NOMO-1 treated with DMSO at 0.1 percent for 48 hours (cell line): ENCODE results near the gene FPGS.
"Not testable (repeated sequence)": the region's sequence is repeated elsewhere in the genome, so short reads cannot be mapped to it uniquely, and the experiment has no call there.

Experiments
- DNase-seq: peaks from one replicate; lab custom pipeline; 2025; ENCODE audit not compliant: unreplicated experiment; lab: John Stamatoyannopoulos, UW

Gene FPGS

GRCh38 chr9:127833555-127833954 lies 30.9 kb downstream of the FPGS start:
- DNase-seq = peak; percentile 90

- DNase-seq = peak; percentile 85
These were observed 33.4 kb downstream of the FPGS start for GRCh38 chr9:127835991-127836516.

- DNase-seq = not testable (repeated sequence)
These were observed 33.9 kb downstream of the FPGS start for GRCh38 chr9:127836561-127836960.

GRCh38 chr9:127837346-127837745 lies 34.7 kb downstream of the FPGS start:
- DNase-seq = no peak

DNA sequence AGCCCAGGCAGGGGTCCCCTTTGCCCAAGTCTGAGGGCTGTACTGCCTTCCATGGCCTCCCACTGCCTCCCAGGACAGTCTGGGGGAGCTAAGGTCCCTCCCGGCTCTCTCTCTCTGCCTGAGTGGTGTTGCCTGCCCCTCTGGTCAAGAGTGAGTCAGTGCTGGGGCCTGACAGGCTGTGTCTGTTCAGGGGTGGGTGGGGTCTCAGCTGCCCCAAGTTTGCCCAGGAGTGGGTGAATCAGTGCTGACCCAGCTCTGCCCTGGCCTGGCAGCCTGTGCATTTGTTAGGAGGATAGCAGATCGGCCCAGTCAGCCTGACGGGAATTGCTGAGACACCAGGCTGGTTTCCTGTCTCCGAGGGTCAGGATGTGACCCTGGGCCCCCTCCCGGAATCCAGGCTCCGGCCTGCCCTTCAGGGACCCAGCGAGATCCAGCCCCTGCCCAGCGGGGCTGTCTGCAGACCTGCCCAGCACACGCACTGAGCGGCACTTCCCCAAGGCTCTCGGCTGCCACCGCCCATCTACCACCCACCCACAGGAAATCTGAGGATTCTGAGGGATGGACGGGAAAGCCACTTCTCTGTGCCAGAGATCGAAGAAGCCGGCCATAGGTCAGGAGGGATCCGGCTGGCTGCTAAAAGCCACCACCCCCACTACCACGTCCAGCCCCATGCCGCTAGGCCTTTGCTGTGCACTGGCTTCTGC lies 35.8 kb downstream of the FPGS start:
- no peak for DNase-seq

DNA sequence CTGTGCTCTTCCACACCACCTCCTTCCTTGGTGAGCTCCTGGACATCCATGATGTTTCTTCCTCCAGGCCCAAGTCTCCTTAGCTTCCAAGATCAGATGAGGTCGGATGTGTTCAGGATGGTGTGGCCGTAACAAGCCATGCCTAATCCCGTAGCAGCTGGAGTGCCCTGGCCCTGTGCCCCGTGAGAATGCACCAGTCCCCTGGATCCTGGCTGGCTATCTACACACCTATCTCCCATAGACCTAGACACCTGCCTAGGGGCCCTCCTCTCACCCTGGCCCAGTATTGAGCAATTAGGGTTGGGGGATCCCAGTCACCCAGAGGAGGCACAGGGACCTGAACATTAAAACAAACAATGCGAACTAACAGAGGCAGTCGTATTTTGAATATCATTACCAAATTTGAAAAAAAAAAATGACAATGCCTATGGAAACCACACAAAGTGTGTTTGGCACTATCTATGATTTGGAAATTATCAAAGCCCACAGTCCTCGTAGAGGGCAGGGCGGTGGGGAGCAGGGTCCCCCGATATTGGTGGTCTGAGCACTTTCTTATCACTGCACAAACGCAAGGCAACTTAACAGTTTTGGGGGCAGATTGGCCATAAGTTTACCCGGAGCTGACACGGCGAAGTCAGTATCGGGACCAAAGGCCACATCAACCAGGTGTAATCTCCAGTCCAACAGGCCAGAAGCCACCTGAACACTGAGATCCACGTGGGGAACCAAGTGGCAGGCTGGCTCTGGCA lies 38.6 kb downstream of the FPGS start:
- no peak for DNase-seq

DNA sequence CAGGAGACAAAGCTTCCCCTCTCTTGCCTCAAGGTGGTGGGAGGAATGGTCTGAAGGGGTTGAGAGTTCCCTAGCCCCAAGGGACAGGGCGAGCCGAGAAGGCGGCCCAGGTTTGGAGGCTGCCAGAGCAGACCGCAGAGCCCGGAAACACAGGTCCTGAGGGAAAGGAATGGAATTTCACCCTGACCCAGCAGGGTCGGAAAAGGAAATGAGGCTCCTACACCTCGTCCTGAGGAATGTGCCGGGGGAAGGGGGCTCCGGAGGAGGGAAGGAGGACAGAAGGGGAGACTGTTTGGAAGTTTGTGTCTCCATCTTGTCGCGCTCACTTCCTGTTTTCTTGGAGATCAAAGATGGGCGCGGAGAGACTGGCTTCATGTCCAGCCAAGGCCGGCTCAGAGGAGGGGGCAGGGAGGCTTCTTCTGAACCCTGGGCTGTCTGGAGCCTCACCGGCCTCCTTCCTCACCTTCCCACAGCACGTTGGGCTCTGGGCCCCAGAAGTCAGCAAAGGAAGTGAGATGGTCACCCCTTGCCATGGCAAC lies 42.2 kb downstream of the FPGS start:
- no peak for DNase-seq

DNA sequence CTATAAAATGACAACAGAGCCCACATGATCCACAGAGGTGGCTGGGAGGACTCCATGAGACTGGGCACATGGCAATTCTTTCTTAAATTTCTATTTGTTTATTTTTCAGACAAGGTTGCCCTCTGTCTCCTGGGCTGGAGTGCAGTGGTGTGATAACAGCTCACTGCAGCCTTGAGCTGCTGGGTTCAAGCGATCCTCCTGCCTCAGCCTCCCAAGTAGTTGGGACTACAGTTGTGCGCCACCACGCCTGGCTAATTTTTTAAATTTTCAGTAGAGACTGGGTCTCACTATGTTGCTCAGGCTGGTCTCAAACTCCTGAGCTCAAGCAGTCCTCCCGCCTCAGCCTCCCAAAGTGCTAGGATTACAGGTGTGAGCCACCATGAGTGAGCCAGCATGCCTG lies 42.9 kb downstream of the FPGS start:
- DNase-seq = not testable (repeated sequence)

GRCh38 chr9:127846443-127847177 lies 43.9 kb downstream of the FPGS start:
- DNase-seq = no peak

GRCh38 chr9:127847178-127847510 lies 44.5 kb downstream of the FPGS start:
- DNase-seq = no peak

DNA sequence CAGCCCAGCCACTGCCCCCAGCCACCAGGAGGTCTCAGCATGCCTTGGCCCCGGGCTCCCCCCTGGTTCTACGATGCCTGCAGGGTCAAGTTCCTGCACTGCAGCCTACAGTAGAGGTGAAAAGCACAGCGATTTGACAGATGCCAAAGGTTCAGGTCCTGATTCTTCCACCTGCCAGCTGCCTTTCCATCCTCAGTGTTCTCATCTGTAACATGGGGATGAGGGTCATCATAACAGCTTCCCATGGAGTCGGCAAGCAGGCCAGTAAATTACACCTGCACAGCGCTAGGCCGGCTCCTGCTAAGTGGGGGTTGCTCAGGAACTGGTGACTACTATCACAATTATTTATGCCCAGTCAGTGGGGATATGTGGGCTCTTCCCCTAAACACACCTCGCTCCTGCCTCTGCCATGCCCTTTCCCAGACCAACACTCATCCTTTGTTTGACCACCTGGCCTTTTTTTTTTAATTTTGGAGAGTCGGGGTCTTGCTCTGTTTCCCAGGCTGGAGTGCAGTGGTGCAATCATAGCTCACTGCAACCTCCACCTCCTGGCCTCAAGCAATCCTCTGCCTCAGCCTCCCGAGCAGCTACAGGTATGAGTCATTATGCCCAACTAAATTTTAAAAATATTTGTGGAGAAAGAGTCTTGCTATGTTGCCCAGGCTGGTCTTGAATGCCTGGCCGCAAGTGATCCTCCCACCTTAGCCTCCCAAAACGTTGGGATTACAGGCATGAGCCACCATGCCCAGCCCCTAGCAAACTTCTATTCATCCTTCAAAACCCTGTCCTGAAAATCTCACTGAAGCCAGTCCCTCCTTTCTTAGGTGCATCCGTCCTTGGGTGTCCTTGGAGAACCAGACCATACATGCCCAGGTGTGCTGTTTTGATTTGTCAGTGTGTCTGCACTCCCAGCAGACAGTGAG lies 45.4 kb downstream of the FPGS start:
- DNase-seq = no peak

DNA sequence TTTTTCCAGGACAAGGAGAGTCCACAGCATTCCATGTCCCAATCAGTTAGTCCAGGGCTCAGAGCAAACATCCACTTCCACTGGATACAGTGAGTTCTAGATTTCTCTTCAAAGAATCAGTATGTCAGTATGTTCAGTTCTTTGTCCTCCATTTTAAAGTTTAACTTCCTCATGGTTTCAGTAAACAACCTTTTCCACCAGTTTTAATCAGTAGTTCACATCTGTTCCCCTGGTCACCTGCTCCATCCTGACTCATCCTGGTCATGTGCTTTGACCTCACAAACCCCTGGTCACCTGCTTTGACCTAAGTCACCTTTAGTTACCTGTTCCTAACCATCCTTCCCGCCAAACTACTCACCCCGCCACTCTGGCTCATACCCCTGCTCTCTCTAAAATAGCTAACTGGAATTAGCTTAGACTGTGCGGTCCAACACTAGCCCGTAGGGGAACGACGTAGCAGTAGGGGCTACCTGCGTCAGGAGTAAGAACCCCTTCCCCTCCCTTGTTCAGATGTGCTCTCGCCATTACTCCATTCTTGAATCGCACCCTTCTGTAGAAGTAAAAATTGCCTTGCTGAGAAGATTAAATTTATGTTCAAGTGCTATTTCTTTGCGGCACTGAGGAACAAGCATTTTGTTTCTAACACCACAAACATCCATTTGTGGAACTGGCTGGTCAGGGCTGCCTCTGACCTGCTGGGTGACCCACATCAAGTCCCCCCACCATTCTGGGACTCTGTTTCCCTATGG lies 46.2 kb downstream of the FPGS start:
- DNase-seq = no peak

- no peak for DNase-seq
These were observed 47.7 kb downstream of the FPGS start for GRCh38 chr9:127850286-127850830.

GRCh38 chr9:127852829-127853228 lies 50.1 kb downstream of the FPGS start:
- DNase-seq = no peak

DNA sequence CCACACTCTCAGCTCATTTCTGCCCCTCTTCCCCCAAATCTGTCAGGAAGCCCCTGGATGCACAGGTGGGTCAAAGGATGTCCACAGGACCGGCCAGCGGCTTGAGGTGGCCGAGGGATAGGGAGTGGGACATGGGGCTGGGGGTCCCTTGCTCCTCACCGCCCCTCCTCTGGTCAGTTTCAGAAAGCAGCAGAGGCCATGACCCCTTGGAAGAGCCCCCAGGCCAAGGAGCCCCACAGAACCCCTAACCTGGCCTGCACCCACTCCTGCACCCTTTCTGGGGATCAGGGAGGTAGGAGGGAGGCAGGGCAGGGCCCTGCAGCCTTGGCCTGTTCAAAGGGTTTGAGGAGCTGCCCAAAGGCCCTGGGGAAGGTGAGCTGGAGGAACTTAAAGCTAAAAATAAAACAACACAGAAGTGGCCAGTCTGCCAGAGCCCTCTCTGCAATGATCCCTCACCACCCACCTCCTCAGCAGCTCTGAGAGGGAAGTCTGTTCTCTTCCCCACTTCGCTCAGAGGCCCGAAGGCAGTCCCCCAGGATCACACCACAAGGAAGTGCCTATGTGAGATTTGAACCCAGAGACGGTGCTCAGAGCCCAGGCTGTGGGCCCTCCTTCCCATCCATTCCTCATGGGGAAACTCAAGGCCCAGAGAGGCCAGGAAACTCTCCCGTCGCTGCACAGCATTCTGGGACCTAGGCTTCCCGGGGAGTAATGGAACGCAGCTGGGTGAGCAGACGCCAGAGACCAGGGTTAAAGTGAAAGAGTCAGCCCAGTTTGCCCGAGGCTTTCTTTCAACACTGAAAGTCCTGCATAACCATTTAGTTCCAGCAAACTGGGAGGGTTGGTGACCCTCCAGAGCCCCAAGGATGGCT lies 50.9 kb downstream of the FPGS start:
- DNase-seq = no peak

DNA sequence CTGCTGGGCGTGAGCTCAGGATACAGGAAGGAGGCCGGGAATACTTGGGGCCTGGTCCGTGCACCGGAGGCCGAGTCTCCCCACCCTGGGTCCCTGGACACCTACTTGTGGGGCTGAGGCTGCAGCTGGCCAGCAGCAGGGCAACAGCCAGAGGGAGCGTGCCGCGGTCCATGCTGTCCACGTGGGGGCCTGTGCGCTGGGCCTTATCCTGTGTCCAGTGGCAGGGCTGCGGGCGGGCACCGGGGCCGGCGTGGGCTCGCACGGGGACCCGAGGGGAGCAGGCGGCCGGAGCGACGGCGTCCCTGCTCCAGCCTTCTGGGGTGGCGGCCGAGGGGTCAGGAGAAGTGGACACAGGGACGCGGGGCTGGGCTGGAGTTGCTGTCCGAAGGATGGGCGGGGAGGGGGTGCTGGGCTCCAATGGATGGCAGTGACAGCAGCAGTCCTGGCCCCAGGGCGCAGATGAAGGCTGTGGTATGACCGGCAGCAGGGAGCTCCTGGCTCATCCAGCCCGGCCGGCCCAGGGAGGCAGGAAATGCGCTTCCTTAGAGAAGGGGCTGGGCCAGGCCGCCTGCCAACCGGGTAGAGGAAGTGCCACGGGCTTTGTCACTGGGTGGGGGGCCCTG lies 51.6 kb downstream of the FPGS start, which contains the start of gene ENG:
Gene ENG (minus strand): TSS at position 475 of the 623 bp plus-strand sequence. CDS start 303 bp downstream, at position 172.
- DNase-seq = peak; percentile 38

GRCh38 chr9:127854960-127855359 lies 52.3 kb downstream of the FPGS start:
- no peak for DNase-seq

DNA sequence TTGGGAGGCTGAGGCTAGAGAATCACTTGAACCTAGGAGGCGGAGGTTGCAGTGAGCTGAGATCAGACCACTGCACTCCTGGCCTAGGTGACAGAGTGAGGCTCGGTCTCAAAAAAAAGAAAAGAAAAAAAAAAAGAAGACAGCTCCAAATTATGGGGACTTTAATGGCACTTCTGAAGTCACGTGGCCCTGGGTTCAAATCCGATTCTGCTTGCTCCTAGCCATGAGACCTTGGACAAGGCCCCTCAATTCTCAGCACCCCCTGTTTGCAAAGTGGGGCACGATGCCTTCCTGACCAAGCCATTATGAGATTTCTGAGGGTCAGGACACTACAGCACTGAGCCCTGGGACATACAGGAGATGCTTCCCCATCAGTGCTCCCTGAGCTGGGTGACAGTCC lies 52.8 kb downstream of the FPGS start:
- DNase-seq = no peak
